ENCODE measurements around the gene GATA6.

The GATA6 gene

GRCh38 chr18:22166069-22166950 lies 3.1 kb upstream of the GATA6 start:
- DNase-seq, result no peak

GRCh38 chr18:22167091-22167470 lies 2.3 kb upstream of the GATA6 start:
- DNase-seq, result no peak

GRCh38 chr18:22167471-22168241 lies 1.7 kb upstream of the GATA6 start:
- no peak for DNase-seq

GRCh38 chr18:22168360-22168921 lies 948 bp upstream of the GATA6 start:
- DNase-seq, result no peak

- no peak for DNase-seq
Measured at GRCh38 chr18:22169889-22170420, 566 bp downstream of the GATA6 start.

- no peak for DNase-seq
Measured at GRCh38 chr18:22170421-22171257, 1.2 kb downstream of the GATA6 start.

GRCh38 chr18:22171258-22172119 lies 2.1 kb downstream of the GATA6 start:
- no peak for DNase-seq

GRCh38 chr18:22172120-22172582 lies 2.8 kb downstream of the GATA6 start:
- no peak for DNase-seq

- no peak for DNase-seq
Measured at GRCh38 chr18:22172594-22173049, 3.2 kb downstream of the GATA6 start.

- DNase-seq, result no peak
Measured at GRCh38 chr18:22173221-22173927, 4.0 kb downstream of the GATA6 start.

- no peak for DNase-seq
Measured at GRCh38 chr18:22173928-22174301, 4.5 kb downstream of the GATA6 start.

GRCh38 chr18:22174341-22175145 lies 5.2 kb downstream of the GATA6 start:
- DNase-seq, result no peak

GRCh38 chr18:22175346-22175745 lies 6.0 kb downstream of the GATA6 start:
- DNase-seq, result no peak

- no peak for DNase-seq
Measured at GRCh38 chr18:22176420-22177326, 7.3 kb downstream of the GATA6 start.

GRCh38 chr18:22177327-22177871 lies 8.0 kb downstream of the GATA6 start:
- DNase-seq, result no peak

GRCh38 chr18:22179174-22179573 lies 9.8 kb downstream of the GATA6 start:
- DNase-seq, result no peak

GRCh38 chr18:22179631-22180030 lies 10.2 kb downstream of the GATA6 start:
- DNase-seq, result no peak

GRCh38 chr18:22180722-22181121 lies 11.3 kb downstream of the GATA6 start:
- no peak for DNase-seq

All from T-helper 9 cell (primary cell).